Hepatocyte (in vitro differentiated cells): ENCODE measurements around the gene ESPL1. TPM values are rescaled to one million over a fixed set of nuclear protein-coding genes. Genes with fewer than 3 reads are reported as not detected.

Source experiments
- DNase-seq: peaks from one replicate; pipeline ENCODE4 v3.0.0-alpha.2; 2016; ENCODE audit warnings: low spot score
- H2AFZ ChIP-seq: fragments of 200-600 bp; sonication (generic); 2 replicates; pipeline ENCODE4 v1.6.0; 2016; ENCODE audit warnings: antibody characterized with exemption, mild to moderate bottlenecking
- H3K27ac ChIP-seq: fragments of 200-600 bp; sonication (generic); 2 replicates; pipeline ENCODE4 v1.5.1; 2016; ENCODE audit warnings: mild to moderate bottlenecking
- H3K27me3 ChIP-seq: fragments of 200-600 bp; sonication (generic); 2 replicates; pipeline ENCODE4 v1.6.1; 2016
- H3K36me3 ChIP-seq: fragments of 200-600 bp; sonication (generic); replicated peaks from 2 replicates; pipeline ENCODE4 v1.5.1; 2016; ENCODE audit warnings: low read depth; ENCODE audit not compliant: insufficient read depth
- H3K4me1 ChIP-seq: fragments of 200-600 bp; sonication (generic); 2 replicates; pipeline ENCODE4 v1.5.1; 2016; ENCODE audit warnings: mild to moderate bottlenecking, moderate library complexity; ENCODE audit not compliant: insufficient read depth
- H3K4me2 ChIP-seq: fragments of 200-600 bp; sonication (generic); 2 replicates; pipeline ENCODE4 v1.6.0; 2016
- H3K4me3 ChIP-seq: fragments of 200-600 bp; sonication (generic); 2 replicates; pipeline ENCODE4 v1.5.1; 2016; ENCODE audit warnings: mild to moderate bottlenecking
- H3K79me2 ChIP-seq: fragments of 200-600 bp; sonication (generic); 2 replicates; pipeline ENCODE4 v1.6.0; 2017; ENCODE audit warnings: mild to moderate bottlenecking
- H3K9me2 ChIP-seq: fragments of 200-600 bp; sonication (generic); replicated peaks from 2 replicates; pipeline ENCODE4 v1.6.0; 2017; ENCODE audit warnings: mild to moderate bottlenecking; ENCODE audit not compliant: insufficient read depth
- H3K9me3 ChIP-seq: fragments of 200-600 bp; sonication (generic); 2 replicates; pipeline ENCODE4 v1.5.1; 2016; ENCODE audit warnings: low read depth, mild to moderate bottlenecking
- H4K20me1 ChIP-seq: fragments of 200-600 bp; sonication (generic); 2 replicates; pipeline ENCODE4 v1.6.0; 2016; ENCODE audit warnings: mild to moderate bottlenecking; ENCODE audit not compliant: insufficient read depth, poor library complexity, severe bottlenecking
- EZH2 ChIP-seq: fragments of 200-600 bp; sonication (generic); IDR thresholded peaks from 2 replicates; pipeline ENCODE4 v1.6.1; 2016; ENCODE audit warnings: antibody characterized with exemption, mild to moderate bottlenecking, borderline replicate concordance
- EZH2phosphoT487 ChIP-seq: fragments of 200-600 bp; sonication (generic); IDR thresholded peaks from one replicate; pipeline ENCODE4 v1.6.1; 2018; ENCODE audit warnings: antibody characterized with exemption, mild to moderate bottlenecking, low read depth, moderate library complexity; ENCODE audit not compliant: unreplicated experiment, severe bottlenecking
- whole genome bisulfite sequencing: methylation state at CpG from one replicate; pipeline ENCODE4 v1.1.6; 2016; ENCODE audit warnings: low lambda C conversion rate; ENCODE audit errors: missing lambda C conversion rate; 5-methylcytosine and 5-hydroxymethylcytosine counted together
- polyA plus RNA-seq: library from polyadenylated mRNA; unstranded; fragments of >200 nt; fragmentation: Nextera tagmentation; extraction: Ambion mirVana; gene quantifications from 2 replicates; pipeline ENCODE4 v1.2.1, GENCODE V29; 2016
- total RNA-seq: library from RNA; depleted of rRNA; stranded (reverse); fragments of >200 nt; gene quantifications from 2 replicates; pipeline ENCODE4 v1.2.3, GENCODE V29; 2014
- TF ChIP-seq, protein P1 (sequence below): fragments of 200-600 bp; sonication (generic); IDR thresholded peaks from 2 replicates; pipeline ENCODE4 v1.5.1; 2016; ENCODE audit warnings: antibody characterized with exemption, mild to moderate bottlenecking; ENCODE audit not compliant: poor library complexity

Gene ESPL1
- total and polyA plus RNA-seq, 2 experiments from 2014 or later, result 5.8 to 7.6 TPM

DNA sequence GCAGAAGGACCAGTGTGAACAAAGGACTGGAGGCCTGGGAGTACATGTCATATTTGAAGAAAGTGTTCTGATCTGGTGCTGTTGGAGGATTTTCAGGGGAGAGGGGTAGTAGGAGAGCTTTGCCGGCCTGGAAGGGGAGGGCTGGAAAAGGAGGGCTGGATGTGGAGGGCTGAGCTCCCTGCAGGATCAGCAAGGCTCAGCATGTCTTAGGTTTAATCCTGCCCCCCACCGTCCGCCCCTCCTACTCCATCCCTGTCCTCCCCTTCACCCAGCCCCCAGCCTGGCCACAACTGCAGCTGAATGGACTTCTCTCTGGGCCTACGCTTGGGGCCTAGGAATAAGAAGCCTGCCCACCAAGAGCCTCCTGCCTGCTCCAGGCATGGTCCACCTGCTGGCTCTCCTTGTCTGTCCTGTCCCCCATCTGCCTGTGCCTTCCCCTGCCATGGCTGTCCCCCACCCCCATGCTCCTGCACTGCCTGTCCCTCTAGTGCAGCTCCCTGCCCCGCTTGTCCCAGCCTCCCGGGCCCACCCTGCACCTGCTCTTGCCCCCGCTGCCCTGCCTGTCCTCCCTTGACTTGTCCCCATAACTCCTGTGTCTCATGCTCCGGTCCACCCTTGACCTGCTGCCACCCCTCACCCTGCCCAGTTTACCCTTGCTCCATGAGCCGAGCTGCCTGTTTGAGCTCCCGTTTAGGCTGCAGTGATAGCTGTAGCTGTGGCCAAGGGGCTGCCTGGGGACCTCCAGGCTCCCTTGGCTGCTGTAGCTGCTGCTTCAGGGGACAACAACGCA, 26.3 kb upstream of the ESPL1 start:
- Histone ChIP-seq H2AFZ (no peak overlapping the region), H3K4me1 (no peaks in the 10 kb centered on the region), H4K20me1 (no peaks in the 10 kb centered on the region), H3K4me2 (no peak overlapping the region), H3K27ac (no peak overlapping the region), H3K79me2 (no peaks in the 10 kb centered on the region), H3K4me3 (no peak overlapping the region), H3K9me3 (no peaks in the 10 kb centered on the region), H3K36me3 (no peaks in the 10 kb centered on the region), H3K9me2 (no peaks in the 10 kb centered on the region), H3K27me3 (no peaks in the 10 kb centered on the region)
- no peak for DNase-seq
- 77% methylated on average over 11 of the region's 11 CpGs for WGBS
- TF ChIP-seq EZH2phosphoT487 (no peak), EZH2 (no peak)
- TF ChIP-seq, protein P1, sequence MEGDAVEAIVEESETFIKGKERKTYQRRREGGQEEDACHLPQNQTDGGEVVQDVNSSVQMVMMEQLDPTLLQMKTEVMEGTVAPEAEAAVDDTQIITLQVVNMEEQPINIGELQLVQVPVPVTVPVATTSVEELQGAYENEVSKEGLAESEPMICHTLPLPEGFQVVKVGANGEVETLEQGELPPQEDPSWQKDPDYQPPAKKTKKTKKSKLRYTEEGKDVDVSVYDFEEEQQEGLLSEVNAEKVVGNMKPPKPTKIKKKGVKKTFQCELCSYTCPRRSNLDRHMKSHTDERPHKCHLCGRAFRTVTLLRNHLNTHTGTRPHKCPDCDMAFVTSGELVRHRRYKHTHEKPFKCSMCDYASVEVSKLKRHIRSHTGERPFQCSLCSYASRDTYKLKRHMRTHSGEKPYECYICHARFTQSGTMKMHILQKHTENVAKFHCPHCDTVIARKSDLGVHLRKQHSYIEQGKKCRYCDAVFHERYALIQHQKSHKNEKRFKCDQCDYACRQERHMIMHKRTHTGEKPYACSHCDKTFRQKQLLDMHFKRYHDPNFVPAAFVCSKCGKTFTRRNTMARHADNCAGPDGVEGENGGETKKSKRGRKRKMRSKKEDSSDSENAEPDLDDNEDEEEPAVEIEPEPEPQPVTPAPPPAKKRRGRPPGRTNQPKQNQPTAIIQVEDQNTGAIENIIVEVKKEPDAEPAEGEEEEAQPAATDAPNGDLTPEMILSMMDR, result no peak

DNA sequence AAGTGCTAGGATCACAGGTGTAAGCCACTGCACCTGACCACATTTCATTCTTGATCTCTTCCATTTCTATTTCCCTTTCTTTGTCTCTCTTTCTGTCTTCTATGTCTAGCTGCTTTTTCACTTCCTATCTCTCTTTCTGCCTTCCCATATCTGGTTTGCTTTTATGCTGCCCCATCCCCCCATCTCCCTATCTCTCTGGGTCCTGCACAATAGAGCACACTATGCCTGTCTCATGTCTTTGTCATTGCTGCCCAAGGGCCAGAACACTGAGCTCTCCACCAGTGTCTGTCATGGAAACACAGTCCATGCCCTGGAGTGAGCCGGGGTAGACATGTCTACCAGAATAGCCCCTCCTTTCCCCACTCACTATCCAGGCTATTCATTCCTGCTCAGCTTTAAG, 23.8 kb upstream of the ESPL1 start:
- H3K4me3 ChIP-seq, result no peak overlapping the region
- WGBS, result 33% methylated on average over 1 of the region's 1 CpG
- no peaks in the 10 kb centered on the region for H4K20me1 ChIP-seq
- no peaks in the 10 kb centered on the region for H3K27me3 ChIP-seq
- H3K4me2 ChIP-seq, result no peak overlapping the region
- TF ChIP-seq EZH2 (no peak), EZH2phosphoT487 (no peak)
- TF ChIP-seq, protein P1, result no peak
- H3K9me2 ChIP-seq, result no peaks in the 10 kb centered on the region
- no peak overlapping the region for H3K27ac ChIP-seq
- H3K36me3 ChIP-seq, result no peaks in the 10 kb centered on the region
- no peaks in the 10 kb centered on the region for H3K79me2 ChIP-seq
- no peak for DNase-seq
- H3K4me1 ChIP-seq, result no peaks in the 10 kb centered on the region
- H3K9me3 ChIP-seq, result no peaks in the 10 kb centered on the region
- H2AFZ ChIP-seq, result no peak overlapping the region

DNA sequence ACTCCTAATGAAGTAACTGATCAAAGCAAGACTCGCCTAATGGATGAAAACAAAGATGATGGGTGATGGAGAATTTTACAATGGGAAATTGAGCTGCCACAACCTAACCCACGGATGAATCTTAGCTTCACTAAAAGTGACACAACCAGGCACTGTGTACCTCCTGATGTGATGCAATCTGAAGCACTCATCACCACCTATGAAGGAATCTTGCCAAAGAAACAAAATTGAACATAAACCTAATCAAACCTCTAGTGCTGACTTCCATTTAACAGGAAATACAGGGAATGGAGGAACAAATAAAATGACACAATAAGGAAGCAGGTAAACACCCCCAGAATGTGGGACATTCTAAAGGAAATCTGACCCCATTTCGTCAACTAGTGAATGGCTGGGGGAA, 22.8 kb upstream of the ESPL1 start:
- Histone ChIP-seq H3K9me2 (no peaks in the 10 kb centered on the region), H3K79me2 (no peaks in the 10 kb centered on the region), H3K4me2 (no peak overlapping the region), H3K4me3 (no peak overlapping the region), H3K36me3 (no peaks in the 10 kb centered on the region), H3K27ac (no peak overlapping the region), H3K4me1 (no peaks in the 10 kb centered on the region), H3K27me3 (no peaks in the 10 kb centered on the region), H2AFZ (no peak overlapping the region), H3K9me3 (no peaks in the 10 kb centered on the region), H4K20me1 (no peaks in the 10 kb centered on the region)
- 87% methylated on average over 3 of the region's 3 CpGs for WGBS
- TF ChIP-seq, protein P1, result no peak
- TF ChIP-seq EZH2, result no peak
- no peak for TF ChIP-seq EZH2phosphoT487
- no peak for DNase-seq
